ENCODE data around the gene FAM110D. TPM values are rescaled to one million over a fixed set of nuclear protein-coding genes. Genes with fewer than 3 reads are reported as not detected.

Gene FAM110D
- total RNA-seq: 0.81 TPM

GRCh38 chr1:26158908-26159742 is at the start of gene FAM110D:
Gene FAM110D, plus strand, starts transcription at chr1:26159079. Its CDS starts 2,213 bp downstream, at chr1:26161292.
- DNase-seq (ENCODE audit: low read depth in 2 of 3, low spot score in 2 of 3): no peak

GRCh38 chr1:26109229-26110164 is 49.4 kb upstream of the FAM110D start:
- no peak for DNase-seq (ENCODE audit: low read depth in 2 of 3, low spot score in 2 of 3)

DNA sequence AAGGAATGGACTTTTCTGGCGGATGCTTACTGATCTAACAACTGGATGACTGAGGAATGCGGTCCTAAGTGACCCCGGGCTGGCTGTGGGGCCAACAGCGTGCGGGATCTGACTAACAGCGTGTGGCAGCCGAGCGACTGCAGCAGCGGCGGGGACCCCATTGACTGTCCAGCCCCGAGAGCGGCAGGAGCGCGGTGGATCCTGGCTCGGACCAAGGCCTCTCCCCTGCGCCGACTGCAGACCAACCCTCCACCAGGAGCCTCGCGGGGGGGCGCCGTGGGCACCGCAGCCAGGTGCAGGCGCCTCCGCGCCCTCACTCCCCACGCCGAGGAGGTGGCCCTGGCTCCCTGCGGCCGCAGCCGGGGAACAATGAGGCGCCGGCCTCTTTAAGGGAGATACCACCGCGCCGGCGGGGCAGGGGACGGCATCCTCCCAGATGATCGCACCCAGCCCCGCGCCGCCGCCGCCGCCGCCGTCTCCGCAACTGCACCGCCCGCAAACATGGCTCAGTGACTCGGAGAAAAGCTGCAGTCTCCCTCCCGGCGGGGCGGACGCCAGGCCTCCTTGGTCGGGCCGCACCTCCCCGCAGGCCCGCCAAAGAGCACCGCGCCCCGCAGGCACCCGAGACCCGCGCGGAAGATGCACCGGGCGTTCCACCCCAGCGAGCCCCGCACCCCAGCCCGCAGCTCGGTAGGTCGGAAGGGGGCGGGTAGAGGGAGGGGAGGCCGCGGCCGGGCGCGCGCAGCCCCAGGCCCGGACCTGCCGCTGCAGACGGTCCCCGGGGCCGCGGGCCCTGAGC is 47.9 kb upstream of the FAM110D start:
- DNase-seq (ENCODE audit: low read depth in 2 of 3, low spot score in 2 of 3): peak; percentile 65 to 85 (median 84)

DNA sequence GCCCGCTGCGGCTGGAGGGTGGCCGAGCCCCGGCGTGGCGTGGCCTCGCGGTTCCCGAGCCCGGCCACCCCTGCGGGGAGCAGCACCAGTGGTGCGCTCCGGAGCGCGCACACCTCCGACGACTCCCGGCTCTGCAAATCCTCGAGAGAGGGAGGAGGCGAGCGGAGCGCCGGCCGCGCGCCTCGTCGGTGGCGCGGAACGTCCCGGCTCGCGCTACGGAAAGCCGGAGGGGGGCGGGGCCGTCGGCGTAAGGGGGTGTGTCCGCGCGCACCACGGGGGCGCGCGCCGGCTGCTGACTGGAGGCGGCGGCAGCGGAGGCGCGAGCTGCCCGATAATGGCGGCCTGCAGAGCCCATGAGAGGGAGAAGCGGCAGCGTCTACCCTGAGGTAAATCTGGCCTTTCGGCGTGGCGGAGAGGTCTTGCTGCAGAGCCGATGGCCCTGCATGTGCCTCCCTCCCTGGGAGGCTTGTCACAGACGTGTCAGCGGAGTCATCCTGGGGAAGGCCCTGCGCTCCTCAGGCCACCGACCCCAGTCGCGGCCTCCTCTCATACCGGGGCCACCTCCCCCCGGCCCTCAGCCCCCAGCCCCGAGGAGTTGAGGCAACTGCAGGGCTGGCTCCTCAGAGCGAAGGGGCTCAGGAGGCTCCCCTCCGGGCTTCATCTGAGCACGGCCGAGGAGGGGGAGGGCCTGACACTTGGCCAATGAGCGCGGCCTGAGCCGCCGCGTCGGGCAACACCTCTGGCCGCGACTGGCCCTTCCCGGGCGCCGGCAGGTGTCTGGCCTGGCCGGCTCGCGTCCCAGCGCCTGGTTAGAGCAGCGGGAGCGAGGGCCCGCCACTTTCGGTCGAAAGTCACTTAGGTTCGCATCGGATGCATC is 47.1 kb upstream of the FAM110D start, which contains the start of gene PDIK1L:
TSS of gene PDIK1L (plus strand) at position 295 of the 877 bp plus-strand sequence. CDS start 2,485 bp downstream, outside the sequence.
- peak; percentile 96 to 97 (median 97) for DNase-seq (ENCODE audit: low read depth in 2 of 3, low spot score in 2 of 3)

- DNase-seq (ENCODE audit: low read depth in 2 of 3, low spot score in 2 of 3): no peak
These were observed 46.5 kb upstream of the FAM110D start for GRCh38 chr1:26112407-26112775.

DNA sequence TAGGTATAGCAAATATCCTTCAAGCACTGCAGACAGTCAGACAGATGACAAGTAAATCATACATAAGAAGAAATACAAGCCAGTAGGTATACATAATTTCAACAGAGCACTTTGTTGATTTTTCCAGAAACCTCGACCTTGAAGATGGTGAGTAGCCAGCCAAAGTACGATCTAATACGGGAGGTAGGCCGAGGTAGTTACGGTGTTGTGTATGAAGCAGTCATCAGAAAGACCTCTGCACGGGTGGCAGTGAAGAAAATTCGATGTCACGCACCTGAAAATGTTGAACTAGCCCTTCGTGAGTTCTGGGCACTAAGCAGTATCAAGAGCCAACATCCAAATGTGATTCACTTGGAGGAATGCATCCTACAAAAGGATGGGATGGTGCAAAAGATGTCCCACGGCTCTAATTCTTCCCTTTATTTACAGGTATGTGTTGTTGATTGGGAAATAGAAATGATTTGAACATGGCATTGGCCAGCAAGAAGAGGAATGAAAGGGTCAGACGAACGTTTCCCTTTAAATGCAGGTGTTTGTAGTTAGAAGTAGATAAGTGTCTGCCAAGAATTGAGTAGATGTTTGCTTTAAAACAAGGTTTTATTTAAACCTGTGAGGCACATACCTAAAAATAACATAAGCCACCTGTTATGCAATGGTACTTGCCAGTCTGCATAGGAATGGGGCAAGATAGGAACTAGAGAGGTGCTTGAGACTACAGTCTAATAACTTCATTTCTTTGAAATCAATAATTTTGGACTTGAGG is 44.5 kb upstream of the FAM110D start:
- no peak for DNase-seq (ENCODE audit: low read depth in 2 of 3, low spot score in 2 of 3)

- peak in 1 of 3 donors; percentile 44 for DNase-seq (ENCODE audit: low read depth in 2 of 3, low spot score in 2 of 3)
These were observed 38.8 kb upstream of the FAM110D start for GRCh38 chr1:26119892-26120608.

- no peak for DNase-seq (ENCODE audit: low read depth in 2 of 3, low spot score in 2 of 3)
These were observed 36.8 kb upstream of the FAM110D start for GRCh38 chr1:26121854-26122773.

- DNase-seq (ENCODE audit: low read depth in 2 of 3, low spot score in 2 of 3): peak in 2 of 3 donors; percentile 48
These were observed 35.6 kb upstream of the FAM110D start for GRCh38 chr1:26122988-26123973.

- no peak for DNase-seq (ENCODE audit: low read depth in 2 of 3, low spot score in 2 of 3)
These were observed 34.2 kb upstream of the FAM110D start for GRCh38 chr1:26124418-26125331.

DNA sequence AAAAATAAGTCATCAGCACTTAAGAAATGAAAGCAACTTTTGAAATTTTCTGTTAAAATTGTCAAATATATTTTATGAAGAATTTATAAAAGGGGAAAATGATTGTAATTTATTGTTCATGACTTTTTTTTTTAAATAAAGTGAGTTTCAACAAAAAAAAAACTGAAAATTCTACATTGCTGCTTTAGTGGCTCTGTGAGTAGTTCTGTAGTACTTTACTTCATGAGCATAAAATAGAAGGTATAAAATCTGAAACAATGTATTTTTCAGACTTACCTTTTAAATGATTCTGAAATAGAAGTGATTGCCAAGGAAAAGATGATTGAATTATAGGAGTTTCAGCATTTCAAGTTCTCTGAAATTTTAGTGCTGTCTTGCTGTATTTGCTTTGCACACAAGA is 33.5 kb upstream of the FAM110D start:
- DNase-seq (ENCODE audit: low read depth in 2 of 3, low spot score in 2 of 3): no peak

GRCh38 chr1:26125946-26126320 is 32.9 kb upstream of the FAM110D start:
- DNase-seq (ENCODE audit: low read depth in 2 of 3, low spot score in 2 of 3): no peak

DNA sequence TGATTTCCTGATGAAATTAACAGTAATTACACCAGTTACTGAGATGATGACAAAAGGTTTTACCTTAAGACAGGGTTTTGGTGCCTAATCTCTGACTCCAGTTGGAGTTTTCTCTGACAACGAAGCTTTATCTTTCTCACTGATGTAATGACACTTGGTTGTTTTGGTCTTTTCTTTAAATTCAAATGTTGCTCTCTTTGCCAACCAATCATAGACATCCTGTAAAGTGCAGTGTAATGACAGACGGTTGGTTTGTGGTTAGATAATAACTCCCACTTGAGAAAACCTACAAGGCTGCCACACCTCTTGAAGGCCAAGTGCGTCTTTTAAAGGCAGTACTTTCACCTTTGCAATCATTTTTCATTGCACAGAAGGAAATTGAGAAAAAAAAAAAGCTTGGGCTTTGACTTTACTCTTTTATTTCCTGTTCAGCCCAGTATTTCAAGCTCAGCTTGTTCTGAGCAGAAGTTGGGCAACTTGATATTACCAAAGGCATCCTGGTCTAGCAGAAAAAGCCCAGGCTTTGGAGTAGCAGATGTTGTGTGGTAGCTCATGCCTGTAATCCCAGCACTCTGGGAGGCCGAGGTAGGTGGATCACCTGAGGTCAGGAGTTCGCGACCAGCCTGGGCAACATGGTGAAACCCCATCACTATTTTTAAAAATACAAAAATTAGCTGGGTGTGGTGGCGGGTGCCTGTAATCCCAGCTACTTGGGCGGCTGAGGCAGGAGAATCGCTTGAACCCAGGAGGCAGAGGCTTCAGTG is 32.4 kb upstream of the FAM110D start:
- DNase-seq (ENCODE audit: low read depth in 2 of 3, low spot score in 2 of 3): peak; percentile 56 to 98 (median 87)

Measured in hematopoietic multipotent progenitor cell (in vitro differentiated cells).